ENCODE results near the gene PTPRK. TPM values are rescaled to one million over a fixed set of nuclear protein-coding genes. Genes with fewer than 3 reads are reported as not detected.
"Not testable (repeated sequence)": the region's sequence is repeated elsewhere in the genome, so short reads cannot be mapped to it uniquely, and the experiment has no call there.

Gene PTPRK
- total and polyA plus RNA-seq, 4 experiments from 2014 or later = 0.47 to 1.5 (median 0.61) TPM; not detected in 1

- H3K27me3 Mint-ChIP-seq = no peaks in the 10 kb centered on the region
- ChIA-PET POLR2A (ENCODE audit: partially characterized antibody) (no interaction called here), CTCF (ENCODE audit: partially characterized antibody) (interaction anchor here (1.4 kb wide), 1 partner anchor 18 kb away, joined by 3 read pairs; no protein-coding TSS in a partner anchor)
- peaks cover 0 to 4% (median 0%) of the 10 kb centered on the region in 4 donors for H3K4me1 Mint-ChIP-seq
- Histone ChIP-seq H3K36me3 (ENCODE audit: insufficient read depth, low read length) (no peaks in the 10 kb centered on the region), H3K27me3 (ENCODE audit: insufficient read depth, low read length) (no peaks in the 10 kb centered on the region), H3K4me1 (ENCODE audit: insufficient read depth, low read length) (no peaks in the 10 kb centered on the region), H3K4me3 (ENCODE audit: low read length in 2 of 2) (no peak overlapping the region), H3K27ac (ENCODE audit: low read depth, low read length) (no peak overlapping the region), H3K9me3 (ENCODE audit: control insufficient read depth in 1 of 2, low read length in 2 of 2) (no peaks in the 10 kb centered on the region)
- no peak overlapping the region for H3K4me3 Mint-ChIP-seq
- no peaks in the 10 kb centered on the region for H3K36me3 Mint-ChIP-seq
- H3K9me3 Mint-ChIP-seq = no peaks in the 10 kb centered on the region
- H3K27ac Mint-ChIP-seq = no peak overlapping the region
- DNase-seq = no peak
- intact Hi-C loops (cut with micrococcal nuclease) = no loop called here
These were observed 521.4 kb downstream of the PTPRK start for GRCh38 chr6:127998985-127999384.

- no peaks in the 10 kb centered on the region for H3K9me3 ChIP-seq (ENCODE audit: control insufficient read depth in 1 of 2, low read length in 2 of 2)
- H3K27ac ChIP-seq (ENCODE audit: low read depth, low read length) = no peak overlapping the region
- POLR2A ChIA-PET (ENCODE audit: partially characterized antibody) = no interaction called here
- intact Hi-C loops (cut with micrococcal nuclease) = no loop called here
- DNase-seq = no peak
- Mint-ChIP-seq H3K27me3 (no peaks in the 10 kb centered on the region), H3K4me1 (peaks cover 0 to 4% (median 0%) of the 10 kb centered on the region in 4 donors), H3K4me3 (no peak overlapping the region), H3K36me3 (no peaks in the 10 kb centered on the region), H3K9me3 (no peaks in the 10 kb centered on the region), H3K27ac (no peak overlapping the region)
- H3K4me1 ChIP-seq (ENCODE audit: insufficient read depth, low read length) = no peaks in the 10 kb centered on the region
- no peak overlapping the region for H3K4me3 ChIP-seq (ENCODE audit: low read length in 2 of 2)
- CTCF ChIA-PET (ENCODE audit: partially characterized antibody) = no interaction called here
- no peaks in the 10 kb centered on the region for H3K27me3 ChIP-seq (ENCODE audit: insufficient read depth, low read length)
- no peaks in the 10 kb centered on the region for H3K36me3 ChIP-seq (ENCODE audit: insufficient read depth, low read length)
These were observed 522.8 kb downstream of the PTPRK start for GRCh38 chr6:127997496-127998164.

- Histone ChIP-seq H3K27me3 (ENCODE audit: insufficient read depth, low read length) (no peaks in the 10 kb centered on the region), H3K36me3 (ENCODE audit: insufficient read depth, low read length) (no peaks in the 10 kb centered on the region), H3K4me1 (ENCODE audit: insufficient read depth, low read length) (no peaks in the 10 kb centered on the region), H3K27ac (ENCODE audit: low read depth, low read length) (no peak overlapping the region), H3K9me3 (ENCODE audit: control insufficient read depth in 1 of 2, low read length in 2 of 2) (no peaks in the 10 kb centered on the region), H3K4me3 (ENCODE audit: low read length in 2 of 2) (no peak overlapping the region)
- intact Hi-C loops (cut with micrococcal nuclease) = no loop called here
- Mint-ChIP-seq H3K4me3 (no peak overlapping the region), H3K27ac (no peak overlapping the region), H3K27me3 (no peaks in the 10 kb centered on the region), H3K9me3 (no peaks in the 10 kb centered on the region), H3K36me3 (no peaks in the 10 kb centered on the region), H3K4me1 (peaks cover 0 to 5% (median 3%) of the 10 kb centered on the region in 4 donors)
- ChIA-PET POLR2A (ENCODE audit: partially characterized antibody) (no interaction called here), CTCF (ENCODE audit: partially characterized antibody) (no interaction called here)
- DNase-seq = no peak
These were observed 523.5 kb downstream of the PTPRK start for GRCh38 chr6:127996925-127997324.

DNA sequence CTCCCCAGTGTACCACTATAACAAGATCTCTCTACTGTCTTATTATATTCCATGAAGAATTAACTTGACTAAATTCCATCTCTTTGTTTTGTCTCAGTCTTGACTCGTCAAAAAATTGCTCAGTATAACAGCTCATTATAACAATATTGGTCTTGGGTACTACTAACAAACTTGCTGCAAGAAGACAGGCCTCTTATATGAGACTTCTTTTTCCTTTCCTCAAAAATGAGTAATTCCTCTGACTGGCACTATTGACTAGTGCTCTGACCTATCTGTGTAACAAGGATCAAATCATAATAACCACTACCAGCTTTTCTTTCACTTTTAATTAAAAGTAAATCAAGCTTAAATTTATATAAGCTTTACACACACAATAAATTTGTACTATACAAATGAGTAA lies 528.3 kb downstream of the PTPRK start:
- Mint-ChIP-seq H3K4me1 (peaks cover 0 to 4% (median 3%) of the 10 kb centered on the region in 4 donors), H3K36me3 (no peaks in the 10 kb centered on the region), H3K27me3 (no peaks in the 10 kb centered on the region), H3K4me3 (no peak overlapping the region), H3K9me3 (peaks cover 0 to 2% (median 0%) of the 10 kb centered on the region in 8 donors), H3K27ac (no peak overlapping the region)
- POLR2A ChIA-PET (ENCODE audit: partially characterized antibody) = no interaction called here
- Histone ChIP-seq H3K9me3 (ENCODE audit: control insufficient read depth in 1 of 2, low read length in 2 of 2) (no peaks in the 10 kb centered on the region), H3K27ac (ENCODE audit: low read depth, low read length) (no peak overlapping the region), H3K27me3 (ENCODE audit: insufficient read depth, low read length) (no peaks in the 10 kb centered on the region), H3K36me3 (ENCODE audit: insufficient read depth, low read length) (no peaks in the 10 kb centered on the region), H3K4me3 (ENCODE audit: low read length in 2 of 2) (no peak overlapping the region), H3K4me1 (ENCODE audit: insufficient read depth, low read length) (no peaks in the 10 kb centered on the region)
- no peak for DNase-seq
- intact Hi-C loops (cut with micrococcal nuclease) = no loop called here
- CTCF ChIA-PET (ENCODE audit: partially characterized antibody) = interaction anchor here (0.8 kb wide), 1 partner anchor 137 kb away, joined by 3 read pairs; no protein-coding TSS in a partner anchor

GRCh38 chr6:127990074-127990473 lies 530.3 kb downstream of the PTPRK start:
- intact Hi-C loops (cut with micrococcal nuclease) = no loop called here
- Histone ChIP-seq H3K4me1 (ENCODE audit: insufficient read depth, low read length) (no peaks in the 10 kb centered on the region), H3K4me3 (ENCODE audit: low read length in 2 of 2) (no peak overlapping the region), H3K36me3 (ENCODE audit: insufficient read depth, low read length) (no peaks in the 10 kb centered on the region), H3K9me3 (ENCODE audit: control insufficient read depth in 1 of 2, low read length in 2 of 2) (no peaks in the 10 kb centered on the region), H3K27ac (ENCODE audit: low read depth, low read length) (no peak overlapping the region), H3K27me3 (ENCODE audit: insufficient read depth, low read length) (no peaks in the 10 kb centered on the region)
- CTCF ChIA-PET (ENCODE audit: partially characterized antibody) = interaction anchor here (1.6 kb wide), 1 partner anchor 135 kb away, joined by 4 read pairs; no protein-coding TSS in a partner anchor
- Mint-ChIP-seq H3K9me3 (peaks cover 0 to 2% (median 0%) of the 10 kb centered on the region in 8 donors), H3K27me3 (no peaks in the 10 kb centered on the region), H3K36me3 (no peaks in the 10 kb centered on the region), H3K4me1 (peaks cover 0 to 4% (median 3%) of the 10 kb centered on the region in 4 donors), H3K4me3 (no peak overlapping the region), H3K27ac (peak overlapping the region in 1 of 7 donors; percentile 0)
- POLR2A ChIA-PET (ENCODE audit: partially characterized antibody) = no interaction called here
- no peak for DNase-seq

DNA sequence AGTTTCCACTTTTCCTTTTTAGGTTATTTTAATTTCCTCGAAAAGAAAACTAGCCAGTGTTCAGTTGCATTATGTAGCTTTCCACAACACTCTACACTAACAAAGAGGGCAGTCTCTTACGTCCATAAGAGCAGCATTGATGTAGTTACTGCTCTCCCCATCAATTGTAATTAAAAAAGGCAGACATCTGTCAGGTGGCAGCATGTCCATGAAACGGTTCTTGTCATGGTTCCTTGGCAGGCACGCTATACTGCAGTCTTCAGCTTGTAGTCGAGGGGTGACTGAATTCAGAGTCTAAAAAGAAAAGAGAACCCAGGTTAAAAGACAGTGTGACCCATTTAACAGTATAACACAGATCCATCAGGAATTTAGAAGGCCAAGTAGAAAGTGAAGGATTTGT lies 539.4 kb downstream of the PTPRK start:
- no peak overlapping the region for H3K27ac Mint-ChIP-seq
- ChIA-PET CTCF (ENCODE audit: partially characterized antibody) (interaction anchor here (1.0 kb wide), 1 partner anchor 14 kb away, joined by 3 read pairs; no protein-coding TSS in a partner anchor), POLR2A (ENCODE audit: partially characterized antibody) (interaction anchor here (0.6 kb wide), 1 partner anchor 71 kb away, joined by 3 read pairs; no protein-coding TSS in a partner anchor)
- no peaks in the 10 kb centered on the region for H3K27me3 Mint-ChIP-seq
- no peak overlapping the region for H3K4me3 Mint-ChIP-seq
- H3K4me3 ChIP-seq (ENCODE audit: low read length in 2 of 2) = no peak overlapping the region
- H3K36me3 ChIP-seq (ENCODE audit: insufficient read depth, low read length) = no peaks in the 10 kb centered on the region
- H3K4me1 Mint-ChIP-seq = peaks cover 9 to 19% (median 15%) of the 10 kb centered on the region in 4 donors
- no peaks in the 10 kb centered on the region for H3K9me3 ChIP-seq (ENCODE audit: control insufficient read depth in 1 of 2, low read length in 2 of 2)
- no peak overlapping the region for H3K27ac ChIP-seq (ENCODE audit: low read depth, low read length)
- DNase-seq = no peak
- peaks cover 9% of the 10 kb centered on the region for H3K4me1 ChIP-seq (ENCODE audit: insufficient read depth, low read length)
- intact Hi-C loops (cut with micrococcal nuclease) = no loop called here
- H3K9me3 Mint-ChIP-seq = no peaks in the 10 kb centered on the region
- no peaks in the 10 kb centered on the region for H3K27me3 ChIP-seq (ENCODE audit: insufficient read depth, low read length)
- peaks cover 0 to 1% of the 10 kb centered on the region in 2 donors for H3K36me3 Mint-ChIP-seq

DNA sequence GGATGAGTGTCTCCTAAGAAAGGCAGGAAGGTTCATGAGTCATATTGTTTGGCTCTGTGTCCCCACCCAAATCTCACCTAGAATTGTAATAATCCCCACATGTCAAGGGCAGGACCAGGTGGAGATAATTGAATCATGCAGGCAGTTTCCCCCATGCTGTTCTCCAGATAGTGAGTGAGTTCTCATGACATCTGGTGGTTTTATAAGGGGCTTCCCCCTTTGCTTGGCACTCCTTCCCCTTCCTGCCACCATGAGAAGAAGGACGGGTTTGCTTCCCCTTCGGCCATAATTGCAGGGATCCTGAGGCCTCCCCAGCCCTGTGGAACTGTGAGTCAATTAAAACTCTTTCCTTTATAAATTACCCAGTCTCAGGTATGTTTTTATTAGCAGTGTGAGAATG lies 542.2 kb downstream of the PTPRK start:
- H3K4me1 ChIP-seq (ENCODE audit: insufficient read depth, low read length) = peaks cover 23% of the 10 kb centered on the region
- H3K9me3 ChIP-seq (ENCODE audit: control insufficient read depth in 1 of 2, low read length in 2 of 2); H3K27ac ChIP-seq (ENCODE audit: low read depth, low read length); H3K9me3 Mint-ChIP-seq; H3K4me3 ChIP-seq (ENCODE audit: low read length in 2 of 2); H3K27me3 ChIP-seq (ENCODE audit: insufficient read depth, low read length); H3K36me3 ChIP-seq (ENCODE audit: insufficient read depth, low read length); H3K36me3 Mint-ChIP-seq; POLR2A ChIA-PET (ENCODE audit: partially characterized antibody); H3K27me3 Mint-ChIP-seq: not testable (repeated sequence)
- Mint-ChIP-seq H3K27ac (peak overlapping the region in 2 of 7 donors; percentile 43 to 53), H3K4me1 (peaks cover 21 to 33% (median 28%) of the 10 kb centered on the region in 4 donors), H3K4me3 (peak overlapping the region in 1 of 8 donors; percentile 26)
- peak in 4 of 5 donors; percentile 19 to 49 (median 26) for DNase-seq
- CTCF ChIA-PET (ENCODE audit: partially characterized antibody) = interaction anchor here (1.2 to 4.7 kb wide), 4 partner anchors 10 to 350 kb away, joined by 4 to 30 read pairs (median 4); no protein-coding TSS in a partner anchor
- intact Hi-C loops (cut with micrococcal nuclease) = loop anchor here (1.0 kb wide), 1 partner anchor 123 kb away; no protein-coding TSS in a partner anchor
